ENCODE results near the gene SRGAP1.
"Not testable (repeated sequence)": the region's sequence is repeated elsewhere in the genome, so short reads cannot be mapped to it uniquely, and the experiment has no call there.

Gene SRGAP1

GRCh38 chr12:64181430-64182291 is 337.2 kb downstream of the SRGAP1 start:
- DNase-seq: no peak

GRCh38 chr12:64184216-64184615 is 339.7 kb downstream of the SRGAP1 start:
- no peak for DNase-seq

DNA sequence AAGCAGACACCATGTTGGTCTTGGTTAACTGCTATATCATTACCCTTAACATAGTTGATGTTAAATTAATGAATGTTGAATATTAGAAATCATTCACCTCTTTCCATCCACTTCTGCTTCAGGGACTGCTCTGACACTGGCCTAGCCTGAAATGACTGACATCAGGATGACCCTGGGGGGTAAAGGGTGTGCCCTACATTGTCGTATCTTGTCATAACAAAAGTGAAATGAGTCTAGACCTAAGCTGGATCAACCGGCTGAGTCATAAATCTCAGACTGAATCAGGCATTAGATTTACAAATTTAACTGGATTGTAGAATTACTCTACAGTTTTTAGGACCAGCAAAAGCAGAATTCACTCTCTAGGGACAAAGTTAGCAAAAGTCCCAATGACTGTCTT is 342.3 kb downstream of the SRGAP1 start:
- no peak for DNase-seq

- DNase-seq: no peak
These were observed 342.9 kb downstream of the SRGAP1 start for GRCh38 chr12:64187370-64187769.

DNA sequence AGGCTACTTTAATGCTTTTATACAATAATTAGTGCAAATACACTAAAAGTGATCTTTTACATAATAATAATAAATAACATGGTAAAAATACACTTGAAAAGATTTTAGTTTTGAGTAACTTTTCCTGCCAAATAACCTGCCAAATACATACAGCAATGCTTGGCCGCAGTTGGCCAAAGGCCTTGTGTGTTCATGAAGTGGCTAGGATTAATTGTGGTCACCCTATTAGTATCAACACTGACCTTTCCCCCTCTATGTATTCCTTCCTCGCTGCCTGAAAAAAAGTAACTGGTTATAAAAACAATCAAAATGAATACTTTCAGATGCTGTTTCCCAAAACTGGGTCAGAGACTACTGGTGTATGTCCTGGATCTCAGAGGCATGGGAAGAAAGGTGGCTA is 343.3 kb downstream of the SRGAP1 start:
- DNase-seq: no peak

DNA sequence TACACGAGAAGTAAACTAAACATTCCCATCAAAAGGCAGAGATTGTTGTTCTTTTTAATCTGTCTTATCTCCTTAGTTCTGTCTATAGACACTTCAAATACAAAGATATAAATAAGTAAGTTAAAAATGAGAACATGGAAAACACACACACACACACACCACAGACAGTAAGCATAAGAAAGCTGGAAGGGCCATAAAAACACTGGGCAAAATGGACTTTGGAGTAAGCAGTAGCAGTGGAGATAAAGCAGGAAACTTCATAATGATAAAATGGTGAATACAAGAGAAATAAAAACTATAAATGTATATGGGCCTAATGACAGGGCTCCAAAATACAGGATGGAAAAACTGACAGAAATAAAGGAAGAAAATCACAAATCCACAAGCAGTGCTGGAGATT is 345.0 kb downstream of the SRGAP1 start:
- no peak for DNase-seq

- no peak for DNase-seq
These were observed 345.6 kb downstream of the SRGAP1 start for GRCh38 chr12:64190140-64190539.

- no peak for DNase-seq
These were observed 348.3 kb downstream of the SRGAP1 start for GRCh38 chr12:64192644-64193444.

- DNase-seq: no peak
These were observed 349.4 kb downstream of the SRGAP1 start for GRCh38 chr12:64193931-64194330.

GRCh38 chr12:64194333-64195149 is 350.0 kb downstream of the SRGAP1 start:
- DNase-seq: no peak

DNA sequence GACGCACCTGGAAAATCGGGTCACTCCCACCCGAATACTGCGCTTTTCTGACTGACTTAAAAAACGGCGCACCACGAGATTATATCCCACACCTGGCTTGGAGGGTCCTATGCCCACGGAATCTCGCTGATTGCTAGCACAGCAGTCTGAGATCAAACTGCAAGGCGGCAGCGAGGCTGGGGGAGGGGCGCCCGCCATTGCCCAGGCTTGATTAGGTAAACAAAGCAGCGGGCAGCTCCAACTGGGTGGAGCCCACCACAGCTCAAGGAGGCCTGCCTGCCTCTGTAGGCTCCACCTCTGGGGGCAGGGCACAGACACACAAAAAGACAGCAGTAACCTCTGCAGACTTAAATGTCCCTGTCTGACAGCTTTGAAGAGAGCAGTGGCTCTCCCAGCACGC is 351.3 kb downstream of the SRGAP1 start:
- DNase-seq: not testable (repeated sequence)

GRCh38 chr12:64203036-64203435 is 358.5 kb downstream of the SRGAP1 start:
- no peak for DNase-seq

GRCh38 chr12:64203775-64204174 is 359.3 kb downstream of the SRGAP1 start:
- DNase-seq: no peak

GRCh38 chr12:64205542-64205941 is 361.0 kb downstream of the SRGAP1 start:
- no peak for DNase-seq

DNA sequence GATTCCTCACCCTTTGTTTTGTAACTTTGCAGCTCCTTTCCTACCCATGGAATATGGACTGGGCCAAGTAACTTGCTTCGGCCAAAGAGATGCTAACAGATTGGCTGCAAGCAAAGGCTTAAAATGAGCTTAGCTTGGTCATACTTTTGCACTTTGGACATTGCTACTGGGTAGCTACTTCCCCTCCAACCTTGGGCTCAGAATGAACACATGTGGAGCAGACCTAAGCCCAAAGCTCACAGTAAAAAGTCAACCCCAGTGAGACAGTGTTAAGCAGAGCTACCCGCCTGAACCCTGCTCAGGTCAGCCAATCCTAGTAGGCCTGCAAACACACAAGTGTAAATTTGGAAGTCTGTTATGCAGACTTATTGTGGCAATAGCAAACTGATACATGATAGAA is 363.0 kb downstream of the SRGAP1 start:
- no peak for DNase-seq

All from SHP77 treated with DMSO at 0.1 percent for 48 hours (cell line).